Lower leg skin (tissue), 3 donors: ENCODE data around the gene RER1.

Experiments
- POLR2A ChIP-seq, 2 donors: fragments of 450-650 bp; IDR thresholded peaks; one replicate each; pipeline ENCODE4 v1.6.1; 2016 to 2017; ENCODE audit warnings: antibody characterized with exemption in 2 of 2, mild to moderate bottlenecking in 1 of 2, moderate library complexity in 1 of 2
- TF ChIP-seq, protein P1 (sequence below), 3 donors: fragments of 450-650 bp; IDR thresholded peaks; one replicate each; pipeline ENCODE4 v1.5.1; 2016; ENCODE audit warnings: antibody characterized with exemption in 3 of 3, mild to moderate bottlenecking in 3 of 3, moderate library complexity in 2 of 3

DNA sequence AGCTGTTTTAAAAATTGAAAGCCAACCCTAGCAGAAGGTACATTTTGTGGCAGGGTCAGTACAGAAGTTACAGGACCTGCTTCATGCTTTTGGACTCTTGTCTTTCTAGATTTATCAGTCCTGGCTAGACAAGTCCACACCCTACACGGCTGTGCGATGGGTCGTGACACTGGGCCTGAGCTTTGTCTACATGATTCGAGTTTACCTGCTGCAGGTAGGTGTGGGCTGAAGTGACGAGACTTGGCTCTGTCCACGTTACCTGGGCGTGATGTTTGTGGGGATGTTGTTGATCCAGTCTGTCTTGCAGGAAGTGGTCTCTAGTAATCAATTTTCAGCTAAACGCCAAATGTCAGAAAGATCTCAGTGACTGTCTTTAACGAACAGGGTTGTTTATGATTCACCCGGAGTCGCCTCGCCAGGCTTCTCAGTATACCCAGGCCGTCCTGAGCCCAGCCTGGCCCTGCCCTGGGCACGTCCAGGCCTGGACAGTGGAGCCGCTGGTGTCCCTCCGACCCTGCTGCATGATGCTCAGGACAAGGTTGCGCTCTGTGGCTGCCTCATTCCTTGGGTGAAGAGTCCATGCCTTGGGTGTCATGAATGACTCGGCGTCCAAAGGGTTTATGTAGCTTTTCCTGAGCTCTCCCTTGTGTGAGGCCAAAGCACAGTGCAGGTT is 5.5 kb downstream of the RER1 start:
- TF ChIP-seq, protein P1, sequence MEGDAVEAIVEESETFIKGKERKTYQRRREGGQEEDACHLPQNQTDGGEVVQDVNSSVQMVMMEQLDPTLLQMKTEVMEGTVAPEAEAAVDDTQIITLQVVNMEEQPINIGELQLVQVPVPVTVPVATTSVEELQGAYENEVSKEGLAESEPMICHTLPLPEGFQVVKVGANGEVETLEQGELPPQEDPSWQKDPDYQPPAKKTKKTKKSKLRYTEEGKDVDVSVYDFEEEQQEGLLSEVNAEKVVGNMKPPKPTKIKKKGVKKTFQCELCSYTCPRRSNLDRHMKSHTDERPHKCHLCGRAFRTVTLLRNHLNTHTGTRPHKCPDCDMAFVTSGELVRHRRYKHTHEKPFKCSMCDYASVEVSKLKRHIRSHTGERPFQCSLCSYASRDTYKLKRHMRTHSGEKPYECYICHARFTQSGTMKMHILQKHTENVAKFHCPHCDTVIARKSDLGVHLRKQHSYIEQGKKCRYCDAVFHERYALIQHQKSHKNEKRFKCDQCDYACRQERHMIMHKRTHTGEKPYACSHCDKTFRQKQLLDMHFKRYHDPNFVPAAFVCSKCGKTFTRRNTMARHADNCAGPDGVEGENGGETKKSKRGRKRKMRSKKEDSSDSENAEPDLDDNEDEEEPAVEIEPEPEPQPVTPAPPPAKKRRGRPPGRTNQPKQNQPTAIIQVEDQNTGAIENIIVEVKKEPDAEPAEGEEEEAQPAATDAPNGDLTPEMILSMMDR (IDR thresholded peaks at IDR 0.05) = no peak
- no peak for TF ChIP-seq POLR2A (IDR thresholded peaks at IDR 0.05)
